Measurements from ENCODE around the gene SEC14L3.

GRCh38 chr22:30424534-30425326, 47.1 kb downstream of the SEC14L3 start:
- TF ChIP-seq, protein P1, sequence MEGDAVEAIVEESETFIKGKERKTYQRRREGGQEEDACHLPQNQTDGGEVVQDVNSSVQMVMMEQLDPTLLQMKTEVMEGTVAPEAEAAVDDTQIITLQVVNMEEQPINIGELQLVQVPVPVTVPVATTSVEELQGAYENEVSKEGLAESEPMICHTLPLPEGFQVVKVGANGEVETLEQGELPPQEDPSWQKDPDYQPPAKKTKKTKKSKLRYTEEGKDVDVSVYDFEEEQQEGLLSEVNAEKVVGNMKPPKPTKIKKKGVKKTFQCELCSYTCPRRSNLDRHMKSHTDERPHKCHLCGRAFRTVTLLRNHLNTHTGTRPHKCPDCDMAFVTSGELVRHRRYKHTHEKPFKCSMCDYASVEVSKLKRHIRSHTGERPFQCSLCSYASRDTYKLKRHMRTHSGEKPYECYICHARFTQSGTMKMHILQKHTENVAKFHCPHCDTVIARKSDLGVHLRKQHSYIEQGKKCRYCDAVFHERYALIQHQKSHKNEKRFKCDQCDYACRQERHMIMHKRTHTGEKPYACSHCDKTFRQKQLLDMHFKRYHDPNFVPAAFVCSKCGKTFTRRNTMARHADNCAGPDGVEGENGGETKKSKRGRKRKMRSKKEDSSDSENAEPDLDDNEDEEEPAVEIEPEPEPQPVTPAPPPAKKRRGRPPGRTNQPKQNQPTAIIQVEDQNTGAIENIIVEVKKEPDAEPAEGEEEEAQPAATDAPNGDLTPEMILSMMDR (IDR thresholded peaks at IDR 0.05) = peak in 1 of 3 experiments; percentile 9
- TF ChIP-seq EP300 (IDR thresholded peaks at IDR 0.05) (no peak), POLR2A (IDR thresholded peaks at IDR 0.05; ENCODE audit: low read depth) (no peak)
